ENCODE data around the gene EPS8. TPM values are rescaled to one million over a fixed set of nuclear protein-coding genes. Genes with fewer than 3 reads are reported as not detected.

EPS8 gene
- total RNA-seq, 1 experiment from 2014 or later: 7.5 TPM

GRCh38 chr12:15601210-15601800 lies 187.9 kb downstream of the EPS8 start:
- no peaks in the 10 kb centered on the region for H3K27me3 Mint-ChIP-seq (ENCODE audit: low read depth)
- no peak for TF ChIP-seq ZNF219 (CRISPR knock-in tag; IDR thresholded peaks at IDR 0.05; ENCODE audit: borderline replicate concordance)
- no peak for TF ChIP-seq FOXK1 (CRISPR knock-in tag; IDR thresholded peaks at IDR 0.05)
- TF ChIP-seq CREB1 (CRISPR knock-in tag; IDR thresholded peaks at IDR 0.05): no peak
- no peak for TF ChIP-seq GTF2I (CRISPR knock-in tag; conservative IDR thresholded peaks at IDR 0.05)
- TF ChIP-seq ZNF425 (CRISPR knock-in tag; conservative IDR thresholded peaks at IDR 0.05): no peak
- no peak for TF ChIP-seq FOXP1 (CRISPR knock-in tag; IDR thresholded peaks at IDR 0.05; ENCODE audit: borderline replicate concordance)
- ATAC-seq (no peak), DNase-seq (ENCODE audit: low spot score) (no peak)
- no peaks in the 10 kb centered on the region for H3K4me1 Mint-ChIP-seq
- H3K27ac Mint-ChIP-seq: no peak overlapping the region
- H3K36me3 Mint-ChIP-seq: no peaks in the 10 kb centered on the region
- no peaks in the 10 kb centered on the region for H3K9me3 Mint-ChIP-seq
- CTCF ChIA-PET: no interaction called here
- no peak overlapping the region for H3K4me3 Mint-ChIP-seq
- POLR2A ChIA-PET: no interaction called here

DNA sequence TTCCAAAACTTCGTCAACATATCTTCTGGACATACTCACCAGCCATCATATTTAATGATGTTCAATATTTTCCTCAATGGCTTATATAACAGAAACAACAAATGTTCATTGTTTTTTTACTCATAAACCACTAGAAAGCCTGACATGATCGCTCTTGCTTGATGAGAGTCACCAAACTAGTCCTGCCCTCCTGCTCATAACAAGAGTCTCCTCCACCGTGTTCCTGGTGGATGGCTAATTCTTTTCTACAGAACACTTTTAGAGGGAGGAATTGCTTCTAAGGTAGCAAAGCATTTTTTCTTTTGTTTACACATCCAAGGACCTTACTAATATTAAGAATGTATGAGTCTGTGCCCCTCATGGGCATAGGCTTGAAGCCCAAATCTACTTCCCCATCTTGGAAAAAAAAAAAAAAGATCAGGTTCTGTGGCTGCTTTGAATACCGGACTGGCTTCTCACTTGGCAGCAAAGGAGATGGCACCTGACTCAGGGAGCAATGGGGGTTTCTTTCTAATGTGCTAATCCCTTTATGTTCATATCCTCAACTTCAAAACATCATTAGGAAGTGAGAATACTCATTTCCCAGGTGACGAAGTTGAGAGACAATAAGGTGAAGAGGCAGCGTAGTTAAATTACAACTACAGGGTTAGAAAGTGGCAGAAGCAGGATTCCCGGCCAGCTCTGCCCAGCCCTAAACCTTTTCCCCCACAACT lies 188.8 kb downstream of the EPS8 start:
- POLR2A ChIA-PET: no interaction called here
- no peaks in the 10 kb centered on the region for H3K27me3 Mint-ChIP-seq (ENCODE audit: low read depth)
- H3K4me3 Mint-ChIP-seq: no peak overlapping the region
- ATAC-seq (no peak), DNase-seq (ENCODE audit: low spot score) (no peak)
- H3K9me3 Mint-ChIP-seq: no peaks in the 10 kb centered on the region
- H3K36me3 Mint-ChIP-seq: no peaks in the 10 kb centered on the region
- no peak overlapping the region for H3K27ac Mint-ChIP-seq
- H3K4me1 Mint-ChIP-seq: no peaks in the 10 kb centered on the region
- TF ChIP-seq, protein P1, sequence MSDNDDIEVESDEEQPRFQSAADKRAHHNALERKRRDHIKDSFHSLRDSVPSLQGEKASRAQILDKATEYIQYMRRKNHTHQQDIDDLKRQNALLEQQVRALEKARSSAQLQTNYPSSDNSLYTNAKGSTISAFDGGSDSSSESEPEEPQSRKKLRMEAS (CRISPR knock-in tag; IDR thresholded peaks at IDR 0.05): no peak
- no peak for TF ChIP-seq JUN (CRISPR knock-in tag; IDR thresholded peaks at IDR 0.05)
- CTCF ChIA-PET: no interaction called here

GRCh38 chr12:15599266-15600037 lies 189.7 kb downstream of the EPS8 start:
- CTCF ChIA-PET: interaction anchor here (1.1 kb wide), 1 partner anchor 9 kb away, joined by 4 read pairs; no protein-coding TSS in a partner anchor
- no peaks in the 10 kb centered on the region for H3K4me1 Mint-ChIP-seq
- H3K9me3 Mint-ChIP-seq: no peaks in the 10 kb centered on the region
- no peak overlapping the region for H3K27ac Mint-ChIP-seq
- no peaks in the 10 kb centered on the region for H3K36me3 Mint-ChIP-seq
- no peak overlapping the region for H3K4me3 Mint-ChIP-seq
- no peak for ATAC-seq
- POLR2A ChIA-PET: no interaction called here
- no peak for DNase-seq (ENCODE audit: low spot score)
- H3K27me3 Mint-ChIP-seq (ENCODE audit: low read depth): no peaks in the 10 kb centered on the region
- no peak for TF ChIP-seq ESRRA (CRISPR knock-in tag; IDR thresholded peaks at IDR 0.05; ENCODE audit: borderline replicate concordance)
- TF ChIP-seq ZNF416 (CRISPR knock-in tag; IDR thresholded peaks at IDR 0.05): no peak
- no peak for TF ChIP-seq ZNF671 (CRISPR knock-in tag; IDR thresholded peaks at IDR 0.05)
- TF ChIP-seq PRDM15 (CRISPR knock-in tag; IDR thresholded peaks at IDR 0.05): no peak
- TF ChIP-seq JAZF1 (CRISPR knock-in tag; IDR thresholded peaks at IDR 0.05): no peak
- TF ChIP-seq, protein P2, sequence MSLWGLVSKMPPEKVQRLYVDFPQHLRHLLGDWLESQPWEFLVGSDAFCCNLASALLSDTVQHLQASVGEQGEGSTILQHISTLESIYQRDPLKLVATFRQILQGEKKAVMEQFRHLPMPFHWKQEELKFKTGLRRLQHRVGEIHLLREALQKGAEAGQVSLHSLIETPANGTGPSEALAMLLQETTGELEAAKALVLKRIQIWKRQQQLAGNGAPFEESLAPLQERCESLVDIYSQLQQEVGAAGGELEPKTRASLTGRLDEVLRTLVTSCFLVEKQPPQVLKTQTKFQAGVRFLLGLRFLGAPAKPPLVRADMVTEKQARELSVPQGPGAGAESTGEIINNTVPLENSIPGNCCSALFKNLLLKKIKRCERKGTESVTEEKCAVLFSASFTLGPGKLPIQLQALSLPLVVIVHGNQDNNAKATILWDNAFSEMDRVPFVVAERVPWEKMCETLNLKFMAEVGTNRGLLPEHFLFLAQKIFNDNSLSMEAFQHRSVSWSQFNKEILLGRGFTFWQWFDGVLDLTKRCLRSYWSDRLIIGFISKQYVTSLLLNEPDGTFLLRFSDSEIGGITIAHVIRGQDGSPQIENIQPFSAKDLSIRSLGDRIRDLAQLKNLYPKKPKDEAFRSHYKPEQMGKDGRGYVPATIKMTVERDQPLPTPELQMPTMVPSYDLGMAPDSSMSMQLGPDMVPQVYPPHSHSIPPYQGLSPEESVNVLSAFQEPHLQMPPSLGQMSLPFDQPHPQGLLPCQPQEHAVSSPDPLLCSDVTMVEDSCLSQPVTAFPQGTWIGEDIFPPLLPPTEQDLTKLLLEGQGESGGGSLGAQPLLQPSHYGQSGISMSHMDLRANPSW (CRISPR knock-in tag; conservative IDR thresholded peaks at IDR 0.05; ENCODE audit: low read depth): no peak
- TF ChIP-seq ATF1 (CRISPR knock-in tag; IDR thresholded peaks at IDR 0.05): no peak
- no peak for TF ChIP-seq TP53 (CRISPR knock-in tag; IDR thresholded peaks at IDR 0.05)
- no peak for TF ChIP-seq ZNF232 (CRISPR knock-in tag; IDR thresholded peaks at IDR 0.05)
